ENCODE data around the gene BRSK2.

Gene BRSK2

GRCh38 chr11:1438261-1438966 is 48.7 kb downstream of the BRSK2 start:
- no peak for DNase-seq (ENCODE audit: low read depth)

GRCh38 chr11:1438967-1439330 is 49.2 kb downstream of the BRSK2 start:
- DNase-seq (ENCODE audit: low read depth): no peak

- no peak for DNase-seq (ENCODE audit: low read depth)
These were observed 49.6 kb downstream of the BRSK2 start for GRCh38 chr11:1439341-1439740.

GRCh38 chr11:1440066-1440465 is 50.3 kb downstream of the BRSK2 start:
- DNase-seq (ENCODE audit: low read depth): no peak

- DNase-seq (ENCODE audit: low read depth): no peak
These were observed 50.8 kb downstream of the BRSK2 start for GRCh38 chr11:1440496-1440895.

GRCh38 chr11:1442163-1442562 is 52.4 kb downstream of the BRSK2 start:
- no peak for DNase-seq (ENCODE audit: low read depth)

- no peak for DNase-seq (ENCODE audit: low read depth)
These were observed 53.2 kb downstream of the BRSK2 start for GRCh38 chr11:1442807-1443366.

- DNase-seq (ENCODE audit: low read depth): no peak
These were observed 54.0 kb downstream of the BRSK2 start for GRCh38 chr11:1443737-1444136.

- no peak for DNase-seq (ENCODE audit: low read depth)
These were observed 54.6 kb downstream of the BRSK2 start for GRCh38 chr11:1444321-1444720.

GRCh38 chr11:1444823-1445422 is 55.2 kb downstream of the BRSK2 start:
- DNase-seq (ENCODE audit: low read depth): no peak

GRCh38 chr11:1445741-1446445 is 56.2 kb downstream of the BRSK2 start:
- DNase-seq (ENCODE audit: low read depth): no peak

GRCh38 chr11:1446623-1447022 is 56.9 kb downstream of the BRSK2 start:
- no peak for DNase-seq (ENCODE audit: low read depth)

GRCh38 chr11:1447845-1448825 is 58.4 kb downstream of the BRSK2 start:
- DNase-seq (ENCODE audit: low read depth): no peak

- no peak for DNase-seq (ENCODE audit: low read depth)
These were observed 59.1 kb downstream of the BRSK2 start for GRCh38 chr11:1448882-1449281.

- DNase-seq (ENCODE audit: low read depth): no peak
These were observed 59.9 kb downstream of the BRSK2 start for GRCh38 chr11:1449490-1450243.

GRCh38 chr11:1450344-1450875 is 60.7 kb downstream of the BRSK2 start:
- no peak for DNase-seq (ENCODE audit: low read depth)

- DNase-seq (ENCODE audit: low read depth): no peak
These were observed 61.4 kb downstream of the BRSK2 start for GRCh38 chr11:1450949-1451710.

- no peak for DNase-seq (ENCODE audit: low read depth)
These were observed 62.2 kb downstream of the BRSK2 start for GRCh38 chr11:1451781-1452470.

GRCh38 chr11:1452744-1453143 is 63.0 kb downstream of the BRSK2 start:
- DNase-seq (ENCODE audit: low read depth): no peak

Measured in stimulated activated CD8-positive, alpha-beta memory T cell treated with anti-CD3 and anti-CD28 coated beads, Interleukin-15, amount 100 ng/mL, for 1 hour (primary cell).